ENCODE results near the gene HOXC5.
"Not testable (repeated sequence)": the region's sequence is repeated elsewhere in the genome, so short reads cannot be mapped to it uniquely, and the experiment has no call there.

The HOXC5 gene

DNA sequence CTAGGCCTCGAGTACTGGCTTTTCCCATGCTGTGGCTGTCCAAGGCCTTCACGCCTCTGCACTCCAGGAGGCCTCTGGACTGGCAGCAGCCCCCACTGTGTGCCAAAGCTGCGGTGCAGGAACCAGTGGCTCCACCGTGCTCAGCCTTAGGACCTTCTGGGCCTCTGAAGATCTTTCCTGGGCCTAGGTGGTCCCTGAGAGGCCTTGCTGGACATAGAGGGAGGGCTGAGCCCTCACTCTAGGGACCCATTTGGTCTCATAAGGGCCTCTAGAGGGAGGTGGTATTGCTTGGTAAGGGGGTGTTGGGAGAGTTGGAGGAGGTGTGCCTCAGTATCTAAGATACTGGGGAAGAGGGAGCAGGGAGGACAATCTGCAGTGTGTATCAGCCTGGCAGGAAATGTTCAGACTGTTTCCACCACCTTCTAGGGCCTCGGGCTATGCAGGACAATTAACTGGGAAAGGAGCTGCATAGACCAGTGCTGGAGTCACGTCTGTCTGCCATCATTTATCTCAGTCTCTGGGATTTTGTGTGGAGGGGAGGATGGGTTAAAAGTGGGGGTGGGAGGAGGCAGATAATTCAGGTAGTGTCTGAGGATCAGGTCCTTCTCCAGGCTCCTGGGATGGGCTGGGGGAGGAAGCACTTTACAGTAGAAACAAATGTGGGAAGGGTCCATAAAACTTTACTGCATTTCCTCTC lies 2.9 kb downstream of the HOXC5 start:
- no peak for DNase-seq

GRCh38 chr12:54036620-54037359 lies 3.9 kb downstream of the HOXC5 start:
- DNase-seq: no peak

DNA sequence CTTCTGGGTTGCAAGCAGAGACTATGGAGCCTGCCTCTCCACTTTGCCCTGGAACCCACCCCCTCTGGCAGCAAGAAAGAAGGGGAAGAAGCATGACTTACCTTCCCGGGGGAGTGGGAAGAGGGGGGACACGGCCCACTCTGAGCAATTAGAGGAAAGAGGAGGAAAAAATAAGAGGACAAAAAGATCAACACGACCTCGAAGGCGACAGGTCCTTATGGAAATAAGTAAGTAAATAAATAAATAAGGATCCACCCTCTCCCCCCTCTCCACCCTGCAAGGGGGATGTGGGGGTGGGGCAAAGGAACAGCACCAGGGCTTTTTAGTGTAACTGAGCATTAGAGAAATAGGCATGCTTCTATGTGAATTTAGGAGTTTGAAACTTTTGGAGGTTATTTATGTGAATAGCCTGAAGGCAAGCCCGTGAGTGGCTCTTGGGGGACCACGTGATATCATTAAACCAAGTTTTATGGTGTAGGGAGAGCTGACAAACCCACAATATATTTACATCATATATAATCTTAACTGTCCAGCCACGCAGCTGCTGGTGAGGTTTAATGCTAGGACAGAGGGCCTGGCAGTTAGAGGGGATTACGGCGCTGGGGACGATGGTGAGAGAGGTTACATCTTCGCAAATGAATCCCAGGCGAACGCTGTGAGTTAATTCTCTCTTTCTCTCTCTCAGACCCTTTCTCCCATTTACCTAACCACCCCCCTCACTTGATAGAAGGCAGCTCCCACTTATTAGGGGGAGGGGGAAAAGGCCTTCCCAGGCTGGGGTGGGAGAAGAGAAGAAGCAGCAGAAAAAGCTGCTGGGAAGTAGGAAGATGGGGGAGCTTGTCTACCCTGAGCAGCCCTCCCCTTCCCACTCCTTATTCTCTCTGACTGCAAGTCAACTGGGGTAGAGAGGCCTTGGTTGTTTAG lies 4.8 kb downstream of the HOXC5 start:
- no peak for DNase-seq

- no peak for DNase-seq
These were observed 5.5 kb downstream of the HOXC5 start for GRCh38 chr12:54038284-54038870.

DNA sequence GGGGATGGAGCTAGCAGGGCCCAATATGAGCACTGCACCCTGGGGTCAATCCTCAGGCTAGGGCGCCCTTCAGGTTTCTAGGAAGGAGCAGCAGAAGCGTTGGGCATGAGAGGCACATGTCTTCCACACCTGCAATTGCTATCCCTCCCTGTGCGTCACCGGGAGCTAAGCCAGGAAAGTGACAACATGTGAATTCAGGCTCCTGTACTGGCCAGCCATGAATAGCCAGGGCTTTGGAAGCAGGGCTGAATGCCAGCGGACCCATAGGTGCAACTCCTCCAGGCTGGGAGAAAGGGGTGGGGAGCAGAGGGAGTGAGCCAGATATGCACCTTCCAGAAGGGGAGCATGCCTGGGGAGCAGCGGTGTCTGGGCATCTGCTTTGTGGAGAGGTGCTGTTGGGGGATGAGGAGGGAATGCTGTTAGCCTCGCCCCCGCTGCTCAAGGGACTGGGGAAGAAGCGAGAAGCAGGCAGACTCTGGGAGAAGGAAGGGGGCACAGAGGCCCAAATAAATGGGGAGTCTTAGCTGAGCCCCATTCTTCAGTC lies 6.1 kb downstream of the HOXC5 start:
- DNase-seq: no peak

DNA sequence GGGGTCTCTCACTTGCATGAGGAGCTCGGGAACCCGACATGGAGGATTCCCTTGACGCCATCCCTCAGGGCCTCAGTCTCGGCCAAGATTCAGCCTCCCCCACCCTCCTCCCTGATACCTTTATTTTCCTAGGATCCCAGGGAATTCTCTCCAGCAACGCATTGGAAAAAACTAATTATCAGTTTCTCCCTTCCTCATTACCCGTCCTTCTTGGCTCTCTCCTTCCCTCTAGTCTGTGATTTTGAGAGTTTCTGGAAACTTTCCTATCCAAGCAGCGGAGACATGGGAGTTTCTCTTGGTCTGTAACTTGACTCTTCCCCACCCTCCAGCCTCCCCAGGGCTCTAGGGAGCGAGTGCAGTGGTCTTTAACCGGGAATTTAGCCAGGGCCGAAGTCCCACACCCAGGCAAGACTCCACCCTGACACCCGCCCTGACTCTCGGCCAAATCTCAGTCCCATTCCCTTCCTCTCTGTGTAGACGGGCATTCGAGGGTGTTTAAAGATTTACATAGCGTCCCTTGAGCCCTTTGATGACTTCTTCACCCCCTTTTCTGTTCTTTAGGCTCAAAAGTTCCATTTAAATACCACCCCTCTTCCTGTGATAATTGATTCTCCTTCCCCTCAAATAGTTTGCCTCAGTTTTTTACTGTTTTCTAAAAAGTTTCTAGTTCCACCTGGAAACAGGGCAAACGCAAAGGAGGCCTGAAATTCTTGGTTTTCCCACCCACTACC lies 6.7 kb downstream of the HOXC5 start:
- no peak for DNase-seq

DNA sequence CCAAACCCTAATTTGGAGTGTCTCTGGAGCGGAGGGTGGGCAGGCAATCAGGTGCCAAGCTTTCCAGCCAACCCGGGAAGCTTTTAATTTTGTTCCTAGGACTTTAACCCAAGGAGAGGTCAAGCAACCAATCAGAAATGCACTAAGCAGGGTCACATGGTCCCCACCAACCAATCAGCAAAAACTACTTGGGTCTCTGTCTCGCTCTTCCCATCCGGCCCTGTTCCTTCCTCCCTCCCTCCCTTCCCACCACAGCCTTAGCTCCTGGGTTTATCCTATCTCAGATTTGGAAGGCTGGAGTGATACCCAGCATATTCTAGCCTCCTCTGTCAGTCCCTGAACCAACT lies 7.3 kb downstream of the HOXC5 start:
- DNase-seq: no peak

DNA sequence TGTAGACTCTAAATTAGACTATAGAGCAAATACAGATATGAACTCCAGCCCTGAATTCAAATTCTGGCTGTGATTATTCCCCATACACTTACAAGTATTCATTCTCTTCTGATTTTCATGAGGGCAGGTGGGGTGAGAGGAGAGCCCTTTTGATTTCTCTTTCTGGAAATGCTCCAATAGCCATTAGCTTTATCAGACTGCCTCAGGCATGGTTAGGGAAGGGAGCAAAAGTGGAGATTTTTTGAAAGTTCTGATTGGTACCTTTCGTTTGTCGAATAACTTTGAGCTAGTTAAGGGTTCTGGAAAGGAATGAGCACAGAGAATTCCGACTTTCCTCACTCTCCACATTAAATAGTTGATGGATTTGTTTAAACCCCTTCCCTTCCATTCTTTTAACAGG lies 7.8 kb downstream of the HOXC5 start:
- DNase-seq: no peak

- DNase-seq: no peak
These were observed 8.3 kb downstream of the HOXC5 start for GRCh38 chr12:54041097-54041690.

DNA sequence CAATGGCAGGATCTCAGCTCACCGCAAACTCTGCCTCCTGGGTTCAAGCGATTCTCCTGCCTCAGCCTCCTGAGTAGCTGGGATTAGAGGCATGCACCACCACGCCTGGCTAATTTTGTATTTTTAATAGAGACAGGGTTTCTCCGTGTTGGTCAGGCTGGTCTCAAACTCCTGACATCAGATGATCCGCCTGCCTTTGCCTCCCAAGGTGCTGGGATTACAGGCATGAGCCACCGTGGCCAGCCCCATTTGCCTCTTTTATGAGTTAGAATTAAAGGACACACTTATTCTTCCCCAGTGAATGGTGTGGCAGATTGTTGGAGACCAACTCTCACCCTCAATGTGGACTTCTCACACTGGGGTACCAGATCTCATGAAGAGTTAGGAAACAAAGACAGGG lies 9.2 kb downstream of the HOXC5 start:
- DNase-seq: not testable (repeated sequence)

DNA sequence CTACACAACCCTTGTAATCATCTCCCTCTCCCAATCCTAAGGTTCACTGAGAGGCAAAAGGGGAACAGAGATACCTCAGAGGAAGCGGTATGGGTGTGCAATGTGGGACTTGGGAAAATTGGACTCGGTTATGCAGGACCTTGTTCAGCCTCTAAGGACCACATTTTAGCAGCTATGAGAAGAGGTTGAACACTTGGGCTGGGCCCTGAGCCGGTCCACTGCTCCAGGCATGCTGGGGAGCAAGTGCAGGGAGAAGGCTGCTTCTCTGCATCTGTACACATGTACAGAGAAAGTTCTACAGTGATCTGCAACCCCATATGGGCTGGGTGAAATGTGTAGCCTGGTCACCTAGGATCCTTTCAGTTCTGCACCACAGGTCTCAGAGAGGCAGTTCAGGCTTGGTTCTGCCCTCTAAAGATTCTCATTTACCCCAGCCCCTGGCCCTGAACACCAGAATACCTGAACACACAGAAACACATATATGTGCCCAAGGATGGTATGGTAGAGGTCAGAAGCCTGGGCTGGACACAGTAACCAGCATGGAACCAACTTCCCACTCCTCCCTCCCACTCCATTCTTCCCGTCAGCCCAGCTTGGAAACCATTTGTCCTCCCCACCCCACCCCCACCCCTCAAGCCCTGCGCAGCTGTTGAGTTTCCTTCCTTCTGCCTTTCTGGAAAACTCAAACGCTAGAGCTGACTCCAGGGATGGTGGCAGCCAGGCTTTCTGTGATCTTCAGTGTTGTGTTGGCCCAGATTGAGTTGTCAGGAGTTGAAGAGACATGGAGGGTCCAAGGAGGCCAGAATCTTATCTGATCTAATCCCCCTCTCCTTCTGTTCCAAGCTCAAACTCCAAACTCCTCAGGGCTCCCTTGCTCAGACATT lies 10.4 kb downstream of the HOXC5 start:
- DNase-seq: no peak

DNA sequence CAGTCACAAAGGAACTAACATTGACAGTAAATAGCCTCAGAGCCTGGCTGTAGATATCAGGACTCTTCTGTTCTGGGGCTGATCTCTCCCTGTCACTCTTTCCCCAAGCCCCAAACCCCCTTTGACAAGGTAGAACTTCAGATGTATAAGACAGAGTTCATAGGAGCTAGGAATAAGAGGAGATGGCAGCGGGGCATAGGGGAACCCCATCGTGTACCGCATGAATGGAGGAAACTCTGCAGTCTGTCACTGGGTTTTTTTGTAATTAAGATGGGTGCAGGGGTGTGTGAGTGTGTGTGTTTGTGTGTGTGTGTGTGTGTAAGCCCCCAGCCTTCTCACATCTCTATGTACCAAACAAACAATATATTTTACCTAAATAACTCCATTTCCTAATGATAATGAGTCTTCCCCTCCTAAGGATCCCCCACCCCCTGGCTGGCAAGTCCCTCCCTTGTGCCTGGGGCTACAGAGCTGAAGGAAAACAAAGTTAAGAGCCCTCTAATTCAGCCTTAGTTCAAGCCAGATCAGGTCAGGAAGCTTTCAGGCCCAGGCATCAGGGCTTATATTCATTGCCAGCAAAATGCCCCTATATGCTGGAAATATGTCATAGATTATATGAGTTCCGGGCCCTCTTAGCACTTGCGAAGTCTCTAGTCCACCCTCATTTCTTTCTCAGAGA lies 11.7 kb downstream of the HOXC5 start:
- no peak for DNase-seq

DNA sequence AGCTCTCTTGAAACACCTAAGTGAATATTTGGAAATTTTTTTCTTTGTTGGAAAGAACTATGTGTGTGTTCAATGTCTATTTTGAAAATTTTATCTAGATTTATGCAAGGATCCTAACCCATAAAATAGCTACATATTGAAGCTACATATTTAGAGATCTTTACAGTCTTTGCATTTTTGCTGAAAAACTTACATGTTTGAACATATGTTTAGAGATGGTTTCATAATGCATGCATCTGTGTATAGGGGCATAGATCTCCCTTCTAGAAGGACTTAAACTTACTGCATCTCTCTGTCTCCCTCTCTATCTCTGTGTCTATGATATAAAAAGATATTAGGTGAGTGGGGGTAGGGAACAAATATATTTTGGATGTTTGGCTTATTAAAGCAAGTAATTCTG lies 12.6 kb downstream of the HOXC5 start:
- no peak for DNase-seq

- DNase-seq: no peak
These were observed 13.1 kb downstream of the HOXC5 start for GRCh38 chr12:54045868-54046521.

DNA sequence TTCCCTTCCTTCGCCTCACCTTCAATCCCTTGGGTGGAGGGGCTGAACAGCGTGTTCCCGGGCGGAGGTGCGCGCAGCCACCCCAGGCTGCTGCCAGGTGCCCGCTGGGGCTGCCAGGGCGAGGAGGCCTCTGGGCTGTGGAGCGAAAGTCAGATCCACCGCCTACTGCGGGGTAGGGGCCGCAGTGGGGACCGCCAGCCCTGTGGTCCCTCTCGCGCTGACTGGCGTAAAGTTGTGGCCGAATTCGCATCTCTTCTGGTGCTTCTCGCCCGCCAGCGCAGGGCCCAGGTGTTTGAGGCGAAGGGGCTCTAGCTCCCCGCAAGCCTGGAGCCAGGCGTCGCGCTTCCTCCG lies 13.9 kb downstream of the HOXC5 start:
- DNase-seq: no peak

- no peak for DNase-seq
These were observed 14.5 kb downstream of the HOXC5 start for GRCh38 chr12:54047160-54047963.

GRCh38 chr12:54047964-54048303 lies 15.1 kb downstream of the HOXC5 start:
- DNase-seq: no peak

DNA sequence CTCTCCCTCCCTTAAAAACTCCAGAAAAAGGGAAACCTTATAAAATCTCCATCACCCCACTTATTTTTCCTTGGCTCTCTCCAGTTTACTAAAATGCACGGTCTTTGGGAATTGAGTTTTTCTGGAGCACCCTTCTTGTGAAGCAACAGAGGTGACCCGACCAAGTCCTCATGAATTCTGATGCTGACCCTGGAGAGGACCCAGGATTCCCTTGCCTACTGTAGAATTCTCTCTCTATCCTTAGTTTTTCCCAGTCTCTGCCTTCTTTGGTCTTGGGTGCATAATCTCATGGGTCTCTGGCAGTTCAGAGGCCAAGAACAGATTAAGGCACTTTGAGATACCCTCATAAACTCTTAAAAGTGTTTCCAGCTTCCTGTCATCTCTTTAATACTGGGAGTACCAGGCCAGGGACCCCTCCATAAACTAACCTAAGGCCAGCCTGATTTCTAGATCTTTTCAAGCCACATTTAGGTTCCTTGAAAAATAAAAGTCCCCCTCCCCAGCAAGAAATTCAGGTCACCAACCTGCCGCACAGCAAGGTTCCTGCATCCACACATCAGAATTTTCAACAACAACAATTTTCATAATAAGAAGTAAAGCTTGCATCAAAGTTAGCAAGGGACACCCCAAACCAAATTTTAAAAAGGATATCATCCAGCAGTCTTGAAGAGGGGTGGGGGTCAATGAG lies 15.7 kb downstream of the HOXC5 start:
- no peak for DNase-seq

Measured in NCI-H1436 treated with DMSO at 0.1 percent for 48 hours (cell line).